PFSK-1 (cell line): ENCODE results near the gene CTTNBP2.

Source experiments
- FOXP2 ChIP-seq: optimal IDR thresholded peaks from 2 replicates; pipeline ENCODE3; 2011; ENCODE audit warnings: borderline replicate concordance, control low read depth, inconsistent platforms; ENCODE audit not compliant: insufficient read depth; ENCODE audit errors: extremely low read length, extremely low read depth
- POLR2AphosphoS5 ChIP-seq: IDR thresholded peaks from 2 replicates; pipeline ENCODE4 v1.6.1; 2012; ENCODE audit warnings: low read depth, mild to moderate bottlenecking, control low read depth, low read length, moderate library complexity
- SIN3A ChIP-seq: IDR thresholded peaks from 2 replicates; pipeline ENCODE4 v1.6.1; 2012; ENCODE audit warnings: mild to moderate bottlenecking, low read length, moderate library complexity, borderline replicate concordance; ENCODE audit not compliant: insufficient read depth
- TAF1 ChIP-seq: IDR thresholded peaks from 2 replicates; pipeline ENCODE4 v1.6.1; 2012; ENCODE audit warnings: low read length, control low read depth, borderline replicate concordance; ENCODE audit not compliant: insufficient read depth
- TF ChIP-seq, protein P1 (sequence below), 2 experiments: IDR thresholded peaks; 2 replicates each; pipeline versions ENCODE4 v1.6.1 to v1.8.0; 2011 to 2012; ENCODE audit warnings: low read depth in 2 of 2, low read length in 2 of 2, control low read depth in 1 of 2, inconsistent platforms in 1 of 2, mild to moderate bottlenecking in 1 of 2, moderate library complexity in 1 of 2; ENCODE audit not compliant: insufficient read depth in 1 of 2

The CTTNBP2 gene

GRCh38 chr7:117828825-117829224, 44.4 kb downstream of the CTTNBP2 start:
- TF ChIP-seq TAF1 (no peak), POLR2AphosphoS5 (no peak), SIN3A (no peak), FOXP2 (no peak)
- TF ChIP-seq, protein P1, sequence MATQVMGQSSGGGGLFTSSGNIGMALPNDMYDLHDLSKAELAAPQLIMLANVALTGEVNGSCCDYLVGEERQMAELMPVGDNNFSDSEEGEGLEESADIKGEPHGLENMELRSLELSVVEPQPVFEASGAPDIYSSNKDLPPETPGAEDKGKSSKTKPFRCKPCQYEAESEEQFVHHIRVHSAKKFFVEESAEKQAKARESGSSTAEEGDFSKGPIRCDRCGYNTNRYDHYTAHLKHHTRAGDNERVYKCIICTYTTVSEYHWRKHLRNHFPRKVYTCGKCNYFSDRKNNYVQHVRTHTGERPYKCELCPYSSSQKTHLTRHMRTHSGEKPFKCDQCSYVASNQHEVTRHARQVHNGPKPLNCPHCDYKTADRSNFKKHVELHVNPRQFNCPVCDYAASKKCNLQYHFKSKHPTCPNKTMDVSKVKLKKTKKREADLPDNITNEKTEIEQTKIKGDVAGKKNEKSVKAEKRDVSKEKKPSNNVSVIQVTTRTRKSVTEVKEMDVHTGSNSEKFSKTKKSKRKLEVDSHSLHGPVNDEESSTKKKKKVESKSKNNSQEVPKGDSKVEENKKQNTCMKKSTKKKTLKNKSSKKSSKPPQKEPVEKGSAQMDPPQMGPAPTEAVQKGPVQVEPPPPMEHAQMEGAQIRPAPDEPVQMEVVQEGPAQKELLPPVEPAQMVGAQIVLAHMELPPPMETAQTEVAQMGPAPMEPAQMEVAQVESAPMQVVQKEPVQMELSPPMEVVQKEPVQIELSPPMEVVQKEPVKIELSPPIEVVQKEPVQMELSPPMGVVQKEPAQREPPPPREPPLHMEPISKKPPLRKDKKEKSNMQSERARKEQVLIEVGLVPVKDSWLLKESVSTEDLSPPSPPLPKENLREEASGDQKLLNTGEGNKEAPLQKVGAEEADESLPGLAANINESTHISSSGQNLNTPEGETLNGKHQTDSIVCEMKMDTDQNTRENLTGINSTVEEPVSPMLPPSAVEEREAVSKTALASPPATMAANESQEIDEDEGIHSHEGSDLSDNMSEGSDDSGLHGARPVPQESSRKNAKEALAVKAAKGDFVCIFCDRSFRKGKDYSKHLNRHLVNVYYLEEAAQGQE (IDR thresholded peaks at IDR 0.05; ENCODE audit: insufficient read depth in 1 of 2, low read depth in 2 of 2, low read length in 2 of 2): no peak

DNA sequence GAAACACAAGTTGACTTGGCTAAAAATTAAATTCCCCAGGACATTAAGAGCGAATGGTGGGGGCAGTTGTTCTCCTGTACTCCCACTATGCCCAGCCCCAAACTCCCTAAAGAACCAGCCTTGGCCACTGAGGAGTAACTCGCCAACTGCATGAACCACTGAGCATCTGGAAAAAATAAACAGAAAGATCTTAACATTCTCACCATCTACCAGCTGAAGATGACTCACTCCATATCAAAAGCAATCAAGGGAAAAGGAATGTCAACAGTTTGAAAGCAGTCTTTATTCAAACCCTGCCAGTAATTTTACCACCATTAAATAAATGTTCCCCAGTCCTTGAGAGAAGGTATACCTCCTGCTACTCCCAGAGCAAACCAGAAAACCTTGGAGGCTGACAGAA, 45.4 kb downstream of the CTTNBP2 start:
- no peak for TF ChIP-seq POLR2AphosphoS5
- no peak for TF ChIP-seq SIN3A
- no peak for TF ChIP-seq TAF1
- no peak for TF ChIP-seq FOXP2

DNA sequence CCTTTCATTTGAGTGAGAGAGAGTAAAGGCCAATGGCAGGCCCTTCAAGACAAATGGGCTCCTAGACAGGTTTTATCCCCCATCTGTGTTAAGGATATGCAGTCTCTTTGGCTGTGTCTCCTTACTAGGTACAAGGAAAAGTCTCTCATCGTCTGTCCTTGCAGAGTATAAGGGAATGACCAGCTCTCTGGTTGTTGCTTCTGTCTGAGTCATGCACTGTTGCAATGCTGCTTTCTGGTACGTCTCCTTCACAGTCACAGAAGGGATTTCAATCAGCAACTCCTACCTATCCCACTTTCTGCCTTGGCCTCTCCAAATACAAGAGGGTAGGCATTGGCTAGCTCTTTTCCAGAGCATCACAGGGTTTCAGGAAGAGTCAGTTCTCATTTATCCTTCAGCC, 48.1 kb downstream of the CTTNBP2 start:
- no peak for TF ChIP-seq FOXP2
- no peak for TF ChIP-seq POLR2AphosphoS5
- no peak for TF ChIP-seq SIN3A
- TF ChIP-seq, protein P1 (IDR thresholded peaks at IDR 0.05; ENCODE audit: insufficient read depth in 1 of 2, low read depth in 2 of 2, low read length in 2 of 2): no peak
- no peak for TF ChIP-seq TAF1

DNA sequence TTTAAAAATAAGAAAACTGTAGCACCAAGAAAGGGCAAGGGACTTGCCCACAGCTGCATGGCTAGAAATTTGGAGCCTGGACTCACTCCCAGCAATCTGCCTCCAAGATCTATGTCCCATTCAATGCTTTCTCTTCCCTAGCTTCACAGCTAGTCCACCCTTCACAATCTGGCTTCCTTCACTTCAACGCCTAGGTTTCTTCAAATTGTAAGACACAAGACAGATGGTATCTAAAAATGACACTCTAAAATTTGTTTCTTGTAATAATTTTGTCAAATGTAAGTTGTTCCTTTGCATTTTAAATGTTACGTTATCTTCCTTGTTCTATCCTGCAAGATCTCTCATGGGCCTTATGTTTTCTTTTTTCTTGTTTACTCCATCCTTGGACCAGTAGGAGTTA, 48.6 kb downstream of the CTTNBP2 start:
- TF ChIP-seq TAF1 (no peak), FOXP2 (no peak)
- TF ChIP-seq, protein P1 (IDR thresholded peaks at IDR 0.05; ENCODE audit: insufficient read depth in 1 of 2, low read depth in 2 of 2, low read length in 2 of 2): no peak

DNA sequence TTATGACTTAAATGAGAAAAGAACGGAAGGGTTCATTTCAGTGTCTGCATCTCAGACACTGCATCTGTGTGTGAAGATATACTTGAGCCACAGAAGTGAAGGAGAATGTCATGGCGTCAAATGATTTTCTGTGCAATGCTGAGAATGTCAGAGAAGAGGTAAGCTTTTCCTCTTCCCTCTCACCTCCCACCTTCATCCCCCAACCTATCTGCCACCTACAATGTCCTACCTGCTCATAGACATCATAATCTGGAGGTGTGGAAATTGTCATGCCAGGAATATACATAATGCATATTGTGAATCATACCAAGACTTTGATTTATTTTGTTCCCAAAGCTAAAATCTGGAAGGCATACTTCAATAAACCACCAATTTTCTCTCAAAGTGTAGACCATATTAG, 53.7 kb downstream of the CTTNBP2 start:
- TF ChIP-seq FOXP2: no peak
- no peak for TF ChIP-seq POLR2AphosphoS5
- TF ChIP-seq, protein P1 (IDR thresholded peaks at IDR 0.05; ENCODE audit: insufficient read depth in 1 of 2, low read depth in 2 of 2, low read length in 2 of 2): no peak
- no peak for TF ChIP-seq TAF1
- TF ChIP-seq SIN3A: no peak
